Bladder microvascular endothelial cell (primary cell): ENCODE results near the gene RSBN1. TPM values are rescaled to one million over a fixed set of nuclear protein-coding genes. Genes with fewer than 3 reads are reported as not detected.

Experiments used
- total RNA-seq: library from RNA; depleted of rRNA; stranded (reverse); fragments of >200 nt; gene quantifications from 2 replicates; pipeline ENCODE4 v1.2.3, GENCODE V29; 2014

Gene RSBN1
- total RNA-seq: 4.7 and 26.7 TPM in 2 replicates

GRCh38 chr1:113811888-113812660 lies at the start of gene RSBN1:
Gene RSBN1, minus strand, starts transcription at chr1:113812476. Its CDS starts 64 bp downstream, at chr1:113812412.

GRCh38 chr1:113759333-113760101 lies 52.8 kb downstream of the RSBN1 start, which contains the start of gene PHTF1:
Gene PHTF1, minus strand, starts transcription at chr1:113759486. Its CDS starts 783 bp downstream, at chr1:113758703.

Other genes starting within 250 kb of the RSBN1 start
- gene PHTF1, start 53.0 kb downstream of the RSBN1 start, total RNA-seq: 30.4 and 44.1 TPM in 2 replicates
- gene PTPN22, start 59.2 kb upstream of the RSBN1 start, total RNA-seq: 0.49 and 0.63 TPM in 2 replicates
- gene BCL2L15, start 75.1 kb upstream of the RSBN1 start, total RNA-seq: under 0.01 and 0.25 TPM in 2 replicates
- 14.2 and 33.9 TPM in 2 replicates for gene AP4B1, start 92.3 kb upstream of the RSBN1 start, total RNA-seq
- gene DCLRE1B, start 92.8 kb upstream of the RSBN1 start, total RNA-seq: 2.1 and 3.2 TPM in 2 replicates
- gene HIPK1, start 116.8 kb upstream of the RSBN1 start, total RNA-seq: 16.2 and 47.5 TPM in 2 replicates
- gene OLFML3, start 167.0 kb upstream of the RSBN1 start, total RNA-seq: 1.6 and 18.5 TPM in 2 replicates